T47D (cell line): ENCODE results near the gene DNAI7.

ENCODE experiments used
- DNase-seq, 2 experiments: peaks; one replicate each; pipeline versions ENCODE4 v3.0.0 to v3.0.0-alpha.2; 2011 to 2012; ENCODE audit warnings: low read depth in 1 of 2, low spot score in 1 of 2
- JUND ChIP-seq: IDR thresholded peaks from 2 replicates; pipeline ENCODE4 v1.6.1; 2012; ENCODE audit warnings: low read depth
- in situ Hi-C: cut with HindIII; loops from 2 replicates; pipeline ENCODE4 v1.10.0; 2016; ENCODE audit warnings: low sequenced_read_pairs, low pct_unique_long_range_greater_than_20kb

The DNAI7 gene

GRCh38 chr12:25195056-25195971 lies at the start of gene DNAI7, which contains the start of gene ETFRF1:
Gene DNAI7, minus strand, starts transcription at chr12:25195160. Its CDS starts 82 bp downstream, at chr12:25195078.
Gene ETFRF1, plus strand, starts transcription at chr12:25195237. Its CDS starts 8,720 bp downstream, at chr12:25203957.
- DNase-seq: peak; percentile 74 to 96
- TF ChIP-seq JUND: no peak
- in situ Hi-C loops: no loop called here

- TF ChIP-seq JUND: no peak
- in situ Hi-C loops: no loop called here
- DNase-seq: no peak
Observed at GRCh38 chr12:25243680-25243990, 48.7 kb upstream of the DNAI7 start.

- no peak for DNase-seq
- no peak for TF ChIP-seq JUND
Observed at GRCh38 chr12:25242981-25243679, 48.2 kb upstream of the DNAI7 start.

GRCh38 chr12:25241167-25242020 lies 46.4 kb upstream of the DNAI7 start:
- in situ Hi-C loops: no loop called here

More at GRCh38 chr12:25242981-25243679, 48.2 kb upstream of the DNAI7 start:
- in situ Hi-C loops: no loop called here

GRCh38 chr12:25236626-25237025 lies 41.7 kb upstream of the DNAI7 start:
- in situ Hi-C loops: no loop called here
- TF ChIP-seq JUND: no peak
- DNase-seq: no peak

More at GRCh38 chr12:25241167-25242020, 46.4 kb upstream of the DNAI7 start:
- DNase-seq: peak; percentile 7 to 57
- no peak for TF ChIP-seq JUND

- DNase-seq: no peak
- no peak for TF ChIP-seq JUND
- in situ Hi-C loops: no loop called here
Observed at GRCh38 chr12:25236190-25236589, 41.2 kb upstream of the DNAI7 start.

- no peak for DNase-seq
- no peak for TF ChIP-seq JUND
- in situ Hi-C loops: no loop called here
Observed at GRCh38 chr12:25213338-25213737, 18.4 kb upstream of the DNAI7 start.

- in situ Hi-C loops: no loop called here
- TF ChIP-seq JUND: no peak
- no peak for DNase-seq
Observed at GRCh38 chr12:25208554-25208953, 13.6 kb upstream of the DNAI7 start.

GRCh38 chr12:25207846-25208245 lies 12.9 kb upstream of the DNAI7 start:
- in situ Hi-C loops: no loop called here
- no peak for TF ChIP-seq JUND

GRCh38 chr12:25207411-25207810 lies 12.5 kb upstream of the DNAI7 start:
- no peak for DNase-seq
- in situ Hi-C loops: no loop called here
- TF ChIP-seq JUND: no peak

More at GRCh38 chr12:25207846-25208245, 12.9 kb upstream of the DNAI7 start:
- no peak for DNase-seq

- TF ChIP-seq JUND: no peak
- DNase-seq: no peak
- in situ Hi-C loops: no loop called here
Observed at GRCh38 chr12:25202137-25202536, 7.2 kb upstream of the DNAI7 start.

GRCh38 chr12:25200703-25201102 lies 5.7 kb upstream of the DNAI7 start:
- no peak for DNase-seq
- no peak for TF ChIP-seq JUND
- in situ Hi-C loops: no loop called here
